Measurements from ENCODE around the gene AADACL4. TPM values are rescaled to one million over a fixed set of nuclear protein-coding genes. Genes with fewer than 3 reads are reported as not detected.
"Not testable (repeated sequence)": the region's sequence is repeated elsewhere in the genome, so short reads cannot be mapped to it uniquely, and the experiment has no call there.

The AADACL4 gene
- total RNA-seq, 1 experiment from 2014 or later = not detected

- no peaks in the 10 kb centered on the region for H3K79me2 ChIP-seq (ENCODE audit: insufficient read depth, low read length)
- no peak overlapping the region for H3K4me3 Mint-ChIP-seq
- no peak overlapping the region for H2AK5ac ChIP-seq (ENCODE audit: insufficient read length, low read length)
- H3K36me3 Mint-ChIP-seq (ENCODE audit: insufficient read depth in 1 of 3, low read depth in 3 of 3) = no peaks in the 10 kb centered on the region
- no peak overlapping the region for H3K56ac ChIP-seq (ENCODE audit: insufficient read length, low read depth, low read length)
- DNase-seq = no peak
- H2BK12ac ChIP-seq (ENCODE audit: insufficient read length, low read depth, low read length) = no peak overlapping the region
- no peaks in the 10 kb centered on the region for H3K4me1 ChIP-seq (ENCODE audit: insufficient read depth, low read length)
- no peaks in the 10 kb centered on the region for H3K9me3 ChIP-seq (ENCODE audit: control insufficient read depth, low read depth, low read length)
- H4K91ac ChIP-seq (ENCODE audit: insufficient read length, low read depth, low read length) = no peak overlapping the region
- no peaks in the 10 kb centered on the region for H4K20me1 ChIP-seq (ENCODE audit: control insufficient read depth, insufficient read depth, insufficient read length)
- H3K79me1 ChIP-seq (ENCODE audit: insufficient read depth, low read depth, low read length, poor library complexity, severe bottlenecking) = no peaks in the 10 kb centered on the region
- no peak overlapping the region for H2BK15ac ChIP-seq (ENCODE audit: low read depth, low read length)
- no peaks in the 10 kb centered on the region for H3K23me2 ChIP-seq (ENCODE audit: insufficient read length, low read depth, low read length, poor library complexity, severe bottlenecking)
- no peak overlapping the region for H3K4ac ChIP-seq (ENCODE audit: low read depth, low read length)
- no peak overlapping the region for H3T11ph ChIP-seq (ENCODE audit: low read length)
- peaks cover 11% of the 10 kb centered on the region; the same call in 1 of the 2 replicates for H3K27me3 Mint-ChIP-seq (ENCODE audit: low read depth)
- no peak overlapping the region for H4K8ac ChIP-seq (replicated peaks; ENCODE audit: insufficient read length, low read depth, low read length)
- no peak overlapping the region for H3K14ac ChIP-seq (ENCODE audit: insufficient read depth, low read length)
- no peak overlapping the region for H2AFZ ChIP-seq (ENCODE audit: low read length)
- H3K27me3 ChIP-seq (ENCODE audit: insufficient read depth, low read length) = no peaks in the 10 kb centered on the region
- no peak overlapping the region for H3K4me2 ChIP-seq (ENCODE audit: insufficient read depth, insufficient read length, low read length)
- no peak overlapping the region for H4K5ac ChIP-seq (ENCODE audit: insufficient read length, low read depth, low read length)
- H3K4me1 Mint-ChIP-seq = no peaks in the 10 kb centered on the region
- no peak overlapping the region for H3K18ac ChIP-seq (ENCODE audit: insufficient read length, low read depth, low read length)
- no peak overlapping the region for H2BK20ac ChIP-seq (ENCODE audit: low read depth, low read length, poor library complexity, severe bottlenecking)
- H3K9ac ChIP-seq (ENCODE audit: extremely low read depth, insufficient read length, low read length) = no peak overlapping the region
- no peak overlapping the region for H3K27ac Mint-ChIP-seq
- peaks cover 0 to 3% of the 10 kb centered on the region in 2 experiments; a peak in 2 of 5 replicates for H3K9me3 Mint-ChIP-seq
- no peak overlapping the region for H3K27ac ChIP-seq (ENCODE audit: insufficient read length, low read depth, low read length)
- no peak overlapping the region for H2BK120ac ChIP-seq (ENCODE audit: low read depth, low read length, poor library complexity, severe bottlenecking)
- H2BK5ac ChIP-seq (ENCODE audit: insufficient read length, low read length) = no peak overlapping the region
- no peak overlapping the region for H3K23ac ChIP-seq (ENCODE audit: insufficient read length, low read depth, low read length)
- TF ChIP-seq CTCF (conservative IDR thresholded peaks at IDR 0.05) = no peak
Observed at GRCh38 chr1:12674358-12674757, 30.5 kb downstream of the AADACL4 start.

- H3K9ac ChIP-seq (ENCODE audit: extremely low read depth, insufficient read length, low read length); H3K79me1 ChIP-seq (ENCODE audit: insufficient read depth, low read depth, low read length, poor library complexity, severe bottlenecking); H3K27ac Mint-ChIP-seq; DNase-seq; H3K23me2 ChIP-seq (ENCODE audit: insufficient read length, low read depth, low read length, poor library complexity, severe bottlenecking); H3K4me2 ChIP-seq (ENCODE audit: insufficient read depth, insufficient read length, low read length); H3K18ac ChIP-seq (ENCODE audit: insufficient read length, low read depth, low read length); H4K5ac ChIP-seq (ENCODE audit: insufficient read length, low read depth, low read length); H2BK20ac ChIP-seq (ENCODE audit: low read depth, low read length, poor library complexity, severe bottlenecking); H2BK15ac ChIP-seq (ENCODE audit: low read depth, low read length); H4K91ac ChIP-seq (ENCODE audit: insufficient read length, low read depth, low read length); H2AFZ ChIP-seq (ENCODE audit: low read length); H3K27ac ChIP-seq (ENCODE audit: insufficient read length, low read depth, low read length); H3K23ac ChIP-seq (ENCODE audit: insufficient read length, low read depth, low read length); H3K27me3 ChIP-seq (ENCODE audit: insufficient read depth, low read length); H3T11ph ChIP-seq (ENCODE audit: low read length); H3K4me3 Mint-ChIP-seq; H3K9me3 ChIP-seq (ENCODE audit: control insufficient read depth, low read depth, low read length); H2BK120ac ChIP-seq (ENCODE audit: low read depth, low read length, poor library complexity, severe bottlenecking); H3K4me1 Mint-ChIP-seq; H2BK12ac ChIP-seq (ENCODE audit: insufficient read length, low read depth, low read length); H4K8ac ChIP-seq (replicated peaks; ENCODE audit: insufficient read length, low read depth, low read length); H2AK5ac ChIP-seq (ENCODE audit: insufficient read length, low read length); H3K4ac ChIP-seq (ENCODE audit: low read depth, low read length); H3K9me3 Mint-ChIP-seq; H3K56ac ChIP-seq (ENCODE audit: insufficient read length, low read depth, low read length); H2BK5ac ChIP-seq (ENCODE audit: insufficient read length, low read length); H3K4me1 ChIP-seq (ENCODE audit: insufficient read depth, low read length); H3K14ac ChIP-seq (ENCODE audit: insufficient read depth, low read length); H4K20me1 ChIP-seq (ENCODE audit: control insufficient read depth, insufficient read depth, insufficient read length); H3K36me3 Mint-ChIP-seq (ENCODE audit: insufficient read depth in 1 of 3, low read depth in 3 of 3); H3K79me2 ChIP-seq (ENCODE audit: insufficient read depth, low read length): not testable (repeated sequence)
- no CpG with 5 or more reads among the region's 4 CpGs for WGBS (ENCODE audit: extremely low coverage, insufficient read length, low lambda C conversion rate)
- peaks cover 12% of the 10 kb centered on the region; the same call in 1 of the 2 replicates for H3K27me3 Mint-ChIP-seq (ENCODE audit: low read depth)
Observed at GRCh38 chr1:12676122-12676521, 32.2 kb downstream of the AADACL4 start.

Data from H9 (cell line).